GM12891 (cell line): ENCODE results near the gene NGB.

ENCODE experiments used
- DNase-seq: peaks from one replicate; pipeline ENCODE4 v3.0.0; 2011; ENCODE audit warnings: low spot score; ENCODE audit not compliant: insufficient read length
- FAIRE-seq: peaks from 2 replicates; lab custom pipeline; 2011; peaks lifted over from hg19 to GRCh38; lab: Jason Lieb, UNC
- PAX5 ChIP-seq: IDR thresholded peaks from 2 replicates; pipeline ENCODE4 v1.6.1; 2011; ENCODE audit warnings: low read length, moderate library complexity, mild to moderate bottlenecking; ENCODE audit not compliant: insufficient read depth, severe bottlenecking
- POLR2A ChIP-seq: IDR thresholded peaks from 2 replicates; pipeline ENCODE4 v1.6.1; 2011; ENCODE audit warnings: low read depth, low read length, control low read depth
- POLR2AphosphoS5 ChIP-seq: IDR thresholded peaks from 2 replicates; pipeline ENCODE4 v1.6.1; 2011; ENCODE audit warnings: low read depth, low read length, control low read depth
- POU2F2 ChIP-seq: IDR thresholded peaks from 2 replicates; pipeline ENCODE4 v1.6.1; 2011; ENCODE audit warnings: low read depth, mild to moderate bottlenecking, control low read depth, low read length, moderate library complexity
- SPI1 ChIP-seq: IDR thresholded peaks from 2 replicates; pipeline ENCODE4 v1.6.1; 2011; ENCODE audit warnings: low read depth, low read length, control low read depth
- TAF1 ChIP-seq: IDR thresholded peaks from 2 replicates; pipeline ENCODE4 v1.6.1; 2011; ENCODE audit warnings: low read depth, low read length, control low read depth

Gene NGB

GRCh38 chr14:77267937-77268699 lies 2.9 kb downstream of the NGB start:
- no peak for FAIRE-seq

GRCh38 chr14:77266336-77266735 lies 4.7 kb downstream of the NGB start:
- no peak for DNase-seq
- TF ChIP-seq TAF1, result no peak
- no peak for TF ChIP-seq PAX5
- TF ChIP-seq POLR2A, result no peak
- no peak for TF ChIP-seq POU2F2
- FAIRE-seq, result no peak

More at GRCh38 chr14:77267937-77268699, 2.9 kb downstream of the NGB start:
- no peak for DNase-seq
- TF ChIP-seq POLR2AphosphoS5 (no peak), POLR2A (no peak), POU2F2 (no peak), SPI1 (no peak), TAF1 (no peak), PAX5 (no peak)

DNA sequence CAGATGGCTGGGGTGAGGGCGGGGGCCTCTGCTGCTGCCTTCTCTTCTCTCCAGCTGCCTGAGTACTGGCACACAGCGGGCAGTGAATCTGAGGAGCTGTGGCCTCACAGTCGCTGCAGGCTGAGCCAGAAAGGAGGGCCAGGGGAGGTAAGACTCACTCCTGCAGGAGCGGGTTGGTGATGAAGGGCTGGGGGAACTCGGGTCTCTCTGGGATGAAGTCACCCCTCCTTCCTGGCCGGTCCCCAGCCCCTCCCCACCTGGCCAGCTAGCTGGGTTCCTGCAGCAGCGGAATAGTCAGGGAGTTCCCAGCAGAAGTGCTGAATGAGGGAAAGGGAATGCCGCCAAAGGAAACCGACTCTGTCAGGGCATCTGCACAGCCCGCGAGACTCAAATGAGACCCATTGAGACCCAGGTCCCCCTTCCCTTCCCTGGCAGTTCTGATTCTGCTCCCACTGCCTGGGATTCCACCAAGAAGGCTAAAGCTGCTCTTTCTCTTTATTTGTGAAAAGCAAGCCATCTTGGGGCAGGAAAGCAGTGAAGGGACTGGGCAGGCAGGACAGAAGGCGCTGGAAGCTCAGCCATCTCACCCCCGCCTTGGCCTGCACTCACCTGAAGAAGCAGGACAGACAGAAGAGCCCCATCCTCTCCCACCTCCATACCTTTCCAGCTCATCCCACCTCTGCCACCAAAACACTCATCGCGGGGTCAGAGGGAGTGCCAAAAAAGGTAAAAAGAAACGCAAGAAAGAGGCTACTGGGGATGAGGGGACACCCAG lies 5.3 kb downstream of the NGB start:
- no peak for FAIRE-seq
- no peak for DNase-seq

DNA sequence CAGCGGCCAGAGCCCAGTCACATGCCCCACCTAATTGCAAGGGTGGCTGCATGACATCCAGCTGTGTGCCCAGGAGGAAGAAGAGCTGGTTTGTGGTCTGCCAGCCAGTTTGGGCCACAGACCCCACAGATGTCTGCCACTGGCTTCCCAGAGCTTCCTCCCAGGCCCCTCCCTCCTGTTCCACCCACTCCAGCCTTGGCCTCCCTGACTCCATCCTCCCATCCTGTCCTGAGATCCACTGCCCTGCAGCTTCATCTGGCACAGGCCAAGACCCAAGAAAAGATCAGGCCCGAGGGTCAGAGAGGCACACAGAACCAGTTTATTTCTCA lies 5.9 kb downstream of the NGB start:
- FAIRE-seq, result no peak
- TF ChIP-seq POLR2A, result no peak
- no peak for TF ChIP-seq POU2F2
- no peak for TF ChIP-seq PAX5
- no peak for TF ChIP-seq POLR2AphosphoS5
- TF ChIP-seq TAF1, result no peak
- TF ChIP-seq SPI1, result no peak

More for the DNA sequence above, 5.3 kb downstream of the NGB start:
- no peak for TF ChIP-seq PAX5

GRCh38 chr14:77264466-77265186 lies 6.4 kb downstream of the NGB start:
- FAIRE-seq (no peak), DNase-seq (no peak)
- TF ChIP-seq POLR2AphosphoS5 (no peak), POLR2A (no peak), POU2F2 (no peak), SPI1 (no peak), PAX5 (no peak), TAF1 (no peak)

More for the DNA sequence above, 5.9 kb downstream of the NGB start:
- DNase-seq, result no peak

DNA sequence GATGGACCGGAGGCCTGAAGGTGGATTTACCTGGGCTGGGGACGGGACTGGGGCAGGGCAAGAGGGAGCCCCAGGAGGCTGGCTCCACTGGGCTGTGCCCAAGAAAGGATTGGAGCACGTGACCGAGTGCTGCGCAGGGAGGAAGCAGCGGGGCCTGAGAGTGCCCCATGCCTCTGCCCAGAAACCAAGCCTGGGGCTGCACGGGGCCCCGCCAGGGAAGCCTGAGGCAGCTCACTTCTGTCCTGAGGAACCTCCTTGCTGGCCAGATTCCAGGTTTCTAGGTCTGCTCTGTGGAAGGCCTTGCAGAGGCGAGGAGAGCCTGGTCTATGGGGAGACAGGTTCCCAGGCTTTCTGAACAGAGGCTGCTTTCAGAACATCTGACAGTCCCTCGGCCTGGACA lies 10.4 kb downstream of the NGB start:
- DNase-seq (no peak), FAIRE-seq (no peak)
- TF ChIP-seq PAX5 (no peak), POLR2A (no peak), POU2F2 (no peak), TAF1 (no peak), POLR2AphosphoS5 (no peak), SPI1 (no peak)

DNA sequence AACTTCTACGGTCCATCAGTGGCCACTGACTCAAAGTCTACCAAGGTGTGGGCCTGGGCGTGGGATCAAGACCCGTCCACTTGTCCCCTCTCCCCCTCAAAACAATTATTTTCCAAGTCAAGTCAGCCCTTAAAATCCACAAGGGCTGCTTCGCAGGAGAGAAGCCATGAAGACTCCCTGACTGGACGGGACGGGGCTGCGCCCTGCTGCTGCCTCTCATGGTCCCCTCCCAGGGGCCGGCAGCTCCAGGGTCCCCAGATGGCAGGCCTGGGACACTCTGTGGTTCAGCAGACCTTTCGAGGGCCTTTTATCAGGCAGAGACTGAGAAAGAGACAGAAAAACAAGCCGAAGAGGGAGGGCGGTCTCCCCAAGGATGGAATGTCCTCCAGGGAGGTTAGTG lies 10.8 kb downstream of the NGB start:
- no peak for FAIRE-seq
- DNase-seq, result no peak
- TF ChIP-seq POU2F2 (no peak), SPI1 (no peak), POLR2AphosphoS5 (no peak), POLR2A (no peak), PAX5 (no peak), TAF1 (no peak)

DNA sequence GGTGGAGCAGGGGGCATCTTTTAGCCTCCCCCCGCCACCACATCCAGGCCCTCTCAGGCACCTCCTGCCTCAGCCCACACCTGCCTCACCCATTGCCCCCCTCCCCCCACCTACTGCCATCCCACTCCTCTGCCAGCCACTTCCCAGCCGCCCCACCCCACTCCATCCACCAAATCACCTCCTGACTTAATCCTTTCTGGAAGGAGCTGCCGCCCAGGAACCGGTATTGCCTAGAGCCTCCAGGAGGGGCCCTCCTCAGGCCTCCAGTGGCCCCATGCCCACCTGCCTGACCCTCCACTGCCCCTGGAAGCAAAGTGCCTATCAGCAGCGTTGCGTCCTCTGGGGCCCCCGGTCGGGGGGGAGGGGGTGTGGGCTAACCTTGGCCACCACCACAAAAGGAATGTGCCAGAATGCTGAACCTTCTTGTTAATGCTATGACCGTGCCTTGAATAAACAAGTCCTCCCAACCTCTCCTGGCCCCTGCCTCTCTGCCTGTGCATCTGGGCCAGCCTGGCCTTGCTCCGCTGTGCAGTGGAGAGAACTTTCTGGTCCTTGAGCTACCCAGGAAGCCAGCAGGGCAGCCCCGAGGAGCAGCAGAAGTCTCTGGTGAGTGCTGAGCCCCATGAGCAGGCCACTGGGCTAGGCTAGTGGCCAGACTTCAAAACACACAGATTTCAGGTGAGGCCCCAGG lies 11.8 kb downstream of the NGB start:
- no peak for DNase-seq
- FAIRE-seq, result no peak
- TF ChIP-seq TAF1, result no peak
- TF ChIP-seq POLR2A, result no peak
- TF ChIP-seq SPI1, result no peak
- TF ChIP-seq POU2F2, result no peak
- no peak for TF ChIP-seq PAX5
- no peak for TF ChIP-seq POLR2AphosphoS5

DNA sequence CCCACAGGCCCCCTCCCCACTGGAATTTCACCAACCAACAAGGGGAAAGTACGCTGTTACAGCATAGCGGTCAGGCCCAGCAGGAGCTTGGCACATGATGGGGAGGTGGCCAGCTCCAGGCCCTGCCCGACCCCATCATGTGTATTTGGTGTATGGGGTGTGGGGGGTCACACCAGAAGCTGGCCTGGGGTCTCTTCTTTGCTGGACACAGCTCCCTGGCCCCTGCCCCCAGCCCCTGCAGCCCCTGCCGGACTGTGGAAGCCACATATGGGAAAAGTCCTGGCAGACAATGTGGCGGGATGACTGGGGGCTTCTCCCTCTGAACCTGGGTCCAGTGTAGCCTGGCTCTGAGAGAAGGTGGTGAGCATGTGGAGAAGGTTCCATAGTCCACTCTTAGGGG lies 12.4 kb downstream of the NGB start:
- TF ChIP-seq SPI1, result no peak
- TF ChIP-seq POLR2A, result no peak
- no peak for TF ChIP-seq POLR2AphosphoS5
- no peak for TF ChIP-seq TAF1
- no peak for TF ChIP-seq POU2F2
- TF ChIP-seq PAX5, result no peak
- DNase-seq (no peak), FAIRE-seq (no peak)
